ENCODE results near the gene SLC34A1. TPM values are rescaled to one million over a fixed set of nuclear protein-coding genes. Genes with fewer than 3 reads are reported as not detected.

The SLC34A1 gene
- total RNA-seq, 1 experiment from 2014 or later: not detected

- Histone ChIP-seq H2AFZ (ENCODE audit: low read length) (no peak overlapping the region), H3K9me3 (ENCODE audit: low read length) (no peaks in the 10 kb centered on the region), H3K4me1 (ENCODE audit: low read length) (peaks cover 28% of the 10 kb centered on the region), H4K20me1 (ENCODE audit: insufficient read depth, low read depth, low read length) (no peaks in the 10 kb centered on the region), H3K79me2 (ENCODE audit: low read length) (no peaks in the 10 kb centered on the region), H3K9me2 (replicated peaks; ENCODE audit: insufficient read depth, low read length) (no peaks in the 10 kb centered on the region), H3K4me2 (ENCODE audit: low read depth, low read length, poor library complexity, severe bottlenecking) (no peak overlapping the region), H3K27ac (ENCODE audit: low read length) (no peak overlapping the region), H3K9ac (ENCODE audit: low read length) (no peak overlapping the region), H3K27me3 (ENCODE audit: low read length) (no peaks in the 10 kb centered on the region), H3K36me3 (ENCODE audit: insufficient read depth, low read length) (peaks cover 4% of the 10 kb centered on the region), H3K4me3 (ENCODE audit: low read length) (no peak overlapping the region)
- no peak for DNase-seq
These were observed 16.8 kb upstream of the SLC34A1 start for GRCh38 chr5:177367323-177367848.

GRCh38 chr5:177367981-177368868 is 16.0 kb upstream of the SLC34A1 start:
- Histone ChIP-seq H3K4me2 (ENCODE audit: low read depth, low read length, poor library complexity, severe bottlenecking) (no peak overlapping the region), H3K36me3 (ENCODE audit: insufficient read depth, low read length) (peaks cover 4% of the 10 kb centered on the region), H3K9me3 (ENCODE audit: low read length) (no peaks in the 10 kb centered on the region), H3K79me2 (ENCODE audit: low read length) (no peaks in the 10 kb centered on the region), H2AFZ (ENCODE audit: low read length) (no peak overlapping the region), H3K4me3 (ENCODE audit: low read length) (no peak overlapping the region), H3K27ac (ENCODE audit: low read length) (no peak overlapping the region), H4K20me1 (ENCODE audit: insufficient read depth, low read depth, low read length) (no peaks in the 10 kb centered on the region), H3K9ac (ENCODE audit: low read length) (no peak overlapping the region), H3K9me2 (replicated peaks; ENCODE audit: insufficient read depth, low read length) (no peaks in the 10 kb centered on the region), H3K27me3 (ENCODE audit: low read length) (no peaks in the 10 kb centered on the region), H3K4me1 (ENCODE audit: low read length) (peaks cover 21% of the 10 kb centered on the region)
- no peak for DNase-seq

- Histone ChIP-seq H3K4me3 (ENCODE audit: low read length) (no peak overlapping the region), H2AFZ (ENCODE audit: low read length) (no peak overlapping the region), H3K9ac (ENCODE audit: low read length) (no peak overlapping the region), H3K9me2 (replicated peaks; ENCODE audit: insufficient read depth, low read length) (no peaks in the 10 kb centered on the region), H4K20me1 (ENCODE audit: insufficient read depth, low read depth, low read length) (no peaks in the 10 kb centered on the region), H3K27me3 (ENCODE audit: low read length) (no peaks in the 10 kb centered on the region), H3K9me3 (ENCODE audit: low read length) (no peaks in the 10 kb centered on the region), H3K36me3 (ENCODE audit: insufficient read depth, low read length) (peaks cover 4% of the 10 kb centered on the region), H3K27ac (ENCODE audit: low read length) (0 out of 2 replicates have a peak overlapping the region, but pooled peaks have one; percentile 7), H3K4me1 (ENCODE audit: low read length) (peaks cover 15% of the 10 kb centered on the region), H3K4me2 (ENCODE audit: low read depth, low read length, poor library complexity, severe bottlenecking) (no peak overlapping the region), H3K79me2 (ENCODE audit: low read length) (no peaks in the 10 kb centered on the region)
- peak; percentile 76 for DNase-seq
These were observed 15.2 kb upstream of the SLC34A1 start for GRCh38 chr5:177368869-177369644.

- no peaks in the 10 kb centered on the region for H3K79me2 ChIP-seq (ENCODE audit: low read length)
- H3K36me3 ChIP-seq (ENCODE audit: insufficient read depth, low read length): peaks cover 4% of the 10 kb centered on the region
These were observed 14.4 kb upstream of the SLC34A1 start for GRCh38 chr5:177369645-177370440.

GRCh38 chr5:177370488-177371119 is 13.6 kb upstream of the SLC34A1 start:
- H3K4me3 ChIP-seq (ENCODE audit: low read length): no peak overlapping the region
- no peaks in the 10 kb centered on the region for H3K9me3 ChIP-seq (ENCODE audit: low read length)
- no peaks in the 10 kb centered on the region for H3K9me2 ChIP-seq (replicated peaks; ENCODE audit: insufficient read depth, low read length)
- DNase-seq: peak; percentile 91
- no peak overlapping the region for H3K27ac ChIP-seq (ENCODE audit: low read length)
- peaks cover 4% of the 10 kb centered on the region for H3K36me3 ChIP-seq (ENCODE audit: insufficient read depth, low read length)
- H4K20me1 ChIP-seq (ENCODE audit: insufficient read depth, low read depth, low read length): no peaks in the 10 kb centered on the region
- no peaks in the 10 kb centered on the region for H3K27me3 ChIP-seq (ENCODE audit: low read length)
- H3K79me2 ChIP-seq (ENCODE audit: low read length): no peaks in the 10 kb centered on the region
- H3K4me1 ChIP-seq (ENCODE audit: low read length): peaks cover 15% of the 10 kb centered on the region
- H2AFZ ChIP-seq (ENCODE audit: low read length): no peak overlapping the region
- no peak overlapping the region for H3K9ac ChIP-seq (ENCODE audit: low read length)
- H3K4me2 ChIP-seq (ENCODE audit: low read depth, low read length, poor library complexity, severe bottlenecking): no peak overlapping the region

More at GRCh38 chr5:177369645-177370440, 14.4 kb upstream of the SLC34A1 start:
- no peaks in the 10 kb centered on the region for H4K20me1 ChIP-seq (ENCODE audit: insufficient read depth, low read depth, low read length)
- peaks cover 15% of the 10 kb centered on the region for H3K4me1 ChIP-seq (ENCODE audit: low read length)
- DNase-seq: no peak
- no peak overlapping the region for H3K4me2 ChIP-seq (ENCODE audit: low read depth, low read length, poor library complexity, severe bottlenecking)
- no peaks in the 10 kb centered on the region for H3K9me3 ChIP-seq (ENCODE audit: low read length)
- no peak overlapping the region for H3K4me3 ChIP-seq (ENCODE audit: low read length)
- H3K9ac ChIP-seq (ENCODE audit: low read length): no peak overlapping the region
- H3K27ac ChIP-seq (ENCODE audit: low read length): 0 out of 2 replicates have a peak overlapping the region, but pooled peaks have one; percentile 7
- H3K27me3 ChIP-seq (ENCODE audit: low read length): no peaks in the 10 kb centered on the region
- no peaks in the 10 kb centered on the region for H3K9me2 ChIP-seq (replicated peaks; ENCODE audit: insufficient read depth, low read length)
- H2AFZ ChIP-seq (ENCODE audit: low read length): no peak overlapping the region

GRCh38 chr5:177371120-177372033 is 12.9 kb upstream of the SLC34A1 start:
- Histone ChIP-seq H3K9ac (ENCODE audit: low read length) (peak overlapping the region; percentile 53), H3K79me2 (ENCODE audit: low read length) (no peaks in the 10 kb centered on the region), H3K4me2 (ENCODE audit: low read depth, low read length, poor library complexity, severe bottlenecking) (peak overlapping the region; percentile 57), H3K36me3 (ENCODE audit: insufficient read depth, low read length) (peaks cover 4% of the 10 kb centered on the region), H3K4me3 (ENCODE audit: low read length) (peak overlapping the region; percentile 62), H3K4me1 (ENCODE audit: low read length) (peaks cover 15% of the 10 kb centered on the region), H3K9me2 (replicated peaks; ENCODE audit: insufficient read depth, low read length) (no peaks in the 10 kb centered on the region), H3K9me3 (ENCODE audit: low read length) (no peaks in the 10 kb centered on the region), H4K20me1 (ENCODE audit: insufficient read depth, low read depth, low read length) (no peaks in the 10 kb centered on the region), H3K27me3 (ENCODE audit: low read length) (no peaks in the 10 kb centered on the region), H3K27ac (ENCODE audit: low read length) (no peak overlapping the region), H2AFZ (ENCODE audit: low read length) (no peak overlapping the region)
- no peak for DNase-seq
